DMS79 (cell line): ENCODE results near the gene LRP1B.

ENCODE experiments used
- DNase-seq: peaks from one replicate; lab custom pipeline; 2025; lab: John Stamatoyannopoulos, UW

Gene LRP1B

GRCh38 chr2:141440072-141440635, 690.7 kb downstream of the LRP1B start:
- no peak for DNase-seq

GRCh38 chr2:141439524-141439923, 691.3 kb downstream of the LRP1B start:
- DNase-seq: no peak

- no peak for DNase-seq
Measured at GRCh38 chr2:141438536-141438935, 692.3 kb downstream of the LRP1B start.

- no peak for DNase-seq
Measured at GRCh38 chr2:141437521-141437920, 693.3 kb downstream of the LRP1B start.

- no peak for DNase-seq
Measured at GRCh38 chr2:141423124-141423523, 707.7 kb downstream of the LRP1B start.

GRCh38 chr2:141417246-141417797, 713.5 kb downstream of the LRP1B start:
- DNase-seq: no peak

GRCh38 chr2:141411419-141411818, 719.4 kb downstream of the LRP1B start:
- DNase-seq: no peak

GRCh38 chr2:141399270-141399669, 731.5 kb downstream of the LRP1B start:
- no peak for DNase-seq

GRCh38 chr2:141393214-141393545, 737.6 kb downstream of the LRP1B start:
- no peak for DNase-seq

- no peak for DNase-seq
Measured at GRCh38 chr2:141392517-141393213, 738.2 kb downstream of the LRP1B start.

- DNase-seq: no peak
Measured at GRCh38 chr2:141386168-141386567, 744.6 kb downstream of the LRP1B start.

- DNase-seq: no peak
Measured at GRCh38 chr2:141384676-141385075, 746.1 kb downstream of the LRP1B start.

- no peak for DNase-seq
Measured at GRCh38 chr2:141381946-141382345, 748.9 kb downstream of the LRP1B start.

- DNase-seq: no peak
Measured at GRCh38 chr2:141380008-141380979, 750.5 kb downstream of the LRP1B start.

GRCh38 chr2:141364821-141365220, 766.0 kb downstream of the LRP1B start:
- no peak for DNase-seq

GRCh38 chr2:141362311-141362710, 768.5 kb downstream of the LRP1B start:
- DNase-seq: no peak

- DNase-seq: no peak
Measured at GRCh38 chr2:141348481-141348880, 782.3 kb downstream of the LRP1B start.

GRCh38 chr2:141341444-141341843, 789.4 kb downstream of the LRP1B start:
- no peak for DNase-seq

GRCh38 chr2:141331127-141331526, 799.7 kb downstream of the LRP1B start:
- DNase-seq: no peak

- DNase-seq: no peak
Measured at GRCh38 chr2:141329964-141330363, 800.9 kb downstream of the LRP1B start.

GRCh38 chr2:141323571-141323970, 807.2 kb downstream of the LRP1B start:
- no peak for DNase-seq

- DNase-seq: no peak
Measured at GRCh38 chr2:141317986-141318385, 812.8 kb downstream of the LRP1B start.

- DNase-seq: no peak
Measured at GRCh38 chr2:141316606-141317005, 814.2 kb downstream of the LRP1B start.
